Osteocyte (in vitro differentiated cells): Measurements from ENCODE around the gene IPP. TPM values are rescaled to one million over a fixed set of nuclear protein-coding genes. Genes with fewer than 3 reads are reported as not detected.

Experiments used
- DNase-seq: peaks from one replicate; pipeline ENCODE4 v3.0.0; 2021; ENCODE audit warnings: mixed read lengths; ENCODE audit not compliant: unreplicated experiment; ENCODE audit errors: extremely low spot score
- H3K27ac Mint-ChIP-seq: one replicate; pipeline ENCODE4 v1.8.0; 2021; ENCODE audit warnings: mild to moderate bottlenecking, mixed read lengths; ENCODE audit not compliant: unreplicated experiment
- H3K27me3 Mint-ChIP-seq: one replicate; pipeline ENCODE4 v1.8.0; 2021; ENCODE audit warnings: mixed read lengths; ENCODE audit not compliant: unreplicated experiment
- H3K36me3 Mint-ChIP-seq: one replicate; pipeline ENCODE4 v1.8.0; 2021; ENCODE audit warnings: mixed read lengths; ENCODE audit not compliant: unreplicated experiment
- H3K4me1 Mint-ChIP-seq: one replicate; pipeline ENCODE4 v1.8.0; 2021; ENCODE audit warnings: mixed read lengths; ENCODE audit not compliant: unreplicated experiment
- H3K4me3 Mint-ChIP-seq: one replicate; pipeline ENCODE4 v1.8.0; 2021; ENCODE audit warnings: mild to moderate bottlenecking, moderate library complexity, mixed read lengths; ENCODE audit not compliant: unreplicated experiment
- H3K9me3 Mint-ChIP-seq: one replicate; pipeline ENCODE4 v1.8.0; 2021; ENCODE audit warnings: mixed read lengths; ENCODE audit not compliant: unreplicated experiment
- CTCF ChIP-seq: fragments of 200-600 bp; sonication (generic); IDR thresholded peaks from 2 replicates; pipeline ENCODE4 v1.5.0; 2021; ENCODE audit warnings: antibody characterized with exemption, mild to moderate bottlenecking, moderate library complexity
- total RNA-seq: library from RNA; stranded (reverse); gene quantifications from 2 replicates; pipeline ENCODE4 v1.2.1, GENCODE V29; 2021

IPP gene
- total RNA-seq, 1 donor from 2014 or later = 21.9 TPM

GRCh38 chr1:45789601-45790000, 39.1 kb upstream of the IPP start:
- no peak for DNase-seq
- no peak for TF ChIP-seq CTCF
- Mint-ChIP-seq H3K36me3 (no peaks in the 10 kb centered on the region), H3K27me3 (peaks cover 3% of the 10 kb centered on the region), H3K9me3 (no peaks in the 10 kb centered on the region), H3K27ac (no peak overlapping the region), H3K4me3 (no peak overlapping the region), H3K4me1 (peaks cover 1% of the 10 kb centered on the region)

- no peaks in the 10 kb centered on the region for H3K36me3 Mint-ChIP-seq
These were observed 37.5 kb upstream of the IPP start for GRCh38 chr1:45787905-45788304.

GRCh38 chr1:45785583-45785982, 35.1 kb upstream of the IPP start:
- no peaks in the 10 kb centered on the region for H3K36me3 Mint-ChIP-seq
- H3K9me3 Mint-ChIP-seq = no peaks in the 10 kb centered on the region
- TF ChIP-seq CTCF = no peak
- H3K4me3 Mint-ChIP-seq = no peak overlapping the region
- no peak overlapping the region for H3K27ac Mint-ChIP-seq
- DNase-seq = no peak
- H3K4me1 Mint-ChIP-seq = no peaks in the 10 kb centered on the region
- H3K27me3 Mint-ChIP-seq = peaks cover 18% of the 10 kb centered on the region

More at GRCh38 chr1:45787905-45788304, 37.5 kb upstream of the IPP start:
- Mint-ChIP-seq H3K4me1 (no peaks in the 10 kb centered on the region), H3K4me3 (no peak overlapping the region), H3K27ac (no peak overlapping the region), H3K9me3 (no peaks in the 10 kb centered on the region), H3K27me3 (peaks cover 4% of the 10 kb centered on the region)
- TF ChIP-seq CTCF = no peak
- DNase-seq = no peak

GRCh38 chr1:45775794-45776193, 25.3 kb upstream of the IPP start:
- Mint-ChIP-seq H3K4me3 (no peak overlapping the region), H3K4me1 (no peaks in the 10 kb centered on the region), H3K9me3 (no peaks in the 10 kb centered on the region), H3K27ac (no peak overlapping the region), H3K27me3 (peaks cover 5% of the 10 kb centered on the region), H3K36me3 (no peaks in the 10 kb centered on the region)
- DNase-seq = no peak
- TF ChIP-seq CTCF = no peak

- DNase-seq = no peak
- no peaks in the 10 kb centered on the region for H3K36me3 Mint-ChIP-seq
- no peaks in the 10 kb centered on the region for H3K27me3 Mint-ChIP-seq
- TF ChIP-seq CTCF = no peak
- H3K27ac Mint-ChIP-seq = no peak overlapping the region
- H3K4me1 Mint-ChIP-seq = peaks cover 11% of the 10 kb centered on the region
- no peak overlapping the region for H3K4me3 Mint-ChIP-seq
- no peaks in the 10 kb centered on the region for H3K9me3 Mint-ChIP-seq
These were observed 22.5 kb upstream of the IPP start for GRCh38 chr1:45772971-45773370.
